NB4 (cell line): Measurements from ENCODE around the gene DYSF.
A peak's percentile ranks its signal among the peaks of the same experiment; 100 is the strongest.
"Not testable (repeated sequence)": the region's sequence is repeated elsewhere in the genome, so short reads cannot be mapped to it uniquely, and the experiment has no call there.

ENCODE experiments used
- DNase-seq: peaks from one replicate; pipeline ENCODE4 v3.0.0; 2010; ENCODE audit warnings: low read depth
- H3K4me3 ChIP-seq: one replicate; pipeline ENCODE4 v1.5.1; 2011; ENCODE audit warnings: mild to moderate bottlenecking, low read depth, low read length, moderate library complexity
- CTCF ChIP-seq: IDR thresholded peaks from one replicate; pipeline ENCODE4 v1.5.1; 2012; ENCODE audit warnings: low read depth, low read length
- MYC ChIP-seq: IDR thresholded peaks from 2 replicates; pipeline ENCODE4 v1.6.1; 2011; ENCODE audit warnings: low read depth, low read length
- POLR2A ChIP-seq: IDR thresholded peaks from 2 replicates; pipeline ENCODE4 v1.6.1; 2011; ENCODE audit warnings: mild to moderate bottlenecking; ENCODE audit not compliant: insufficient read length; ENCODE audit errors: extremely low read depth
- TF ChIP-seq, protein P1 (sequence below): IDR thresholded peaks from 2 replicates; pipeline ENCODE4 v1.6.1; 2011; ENCODE audit warnings: low read depth, low read length

The DYSF gene

DNA sequence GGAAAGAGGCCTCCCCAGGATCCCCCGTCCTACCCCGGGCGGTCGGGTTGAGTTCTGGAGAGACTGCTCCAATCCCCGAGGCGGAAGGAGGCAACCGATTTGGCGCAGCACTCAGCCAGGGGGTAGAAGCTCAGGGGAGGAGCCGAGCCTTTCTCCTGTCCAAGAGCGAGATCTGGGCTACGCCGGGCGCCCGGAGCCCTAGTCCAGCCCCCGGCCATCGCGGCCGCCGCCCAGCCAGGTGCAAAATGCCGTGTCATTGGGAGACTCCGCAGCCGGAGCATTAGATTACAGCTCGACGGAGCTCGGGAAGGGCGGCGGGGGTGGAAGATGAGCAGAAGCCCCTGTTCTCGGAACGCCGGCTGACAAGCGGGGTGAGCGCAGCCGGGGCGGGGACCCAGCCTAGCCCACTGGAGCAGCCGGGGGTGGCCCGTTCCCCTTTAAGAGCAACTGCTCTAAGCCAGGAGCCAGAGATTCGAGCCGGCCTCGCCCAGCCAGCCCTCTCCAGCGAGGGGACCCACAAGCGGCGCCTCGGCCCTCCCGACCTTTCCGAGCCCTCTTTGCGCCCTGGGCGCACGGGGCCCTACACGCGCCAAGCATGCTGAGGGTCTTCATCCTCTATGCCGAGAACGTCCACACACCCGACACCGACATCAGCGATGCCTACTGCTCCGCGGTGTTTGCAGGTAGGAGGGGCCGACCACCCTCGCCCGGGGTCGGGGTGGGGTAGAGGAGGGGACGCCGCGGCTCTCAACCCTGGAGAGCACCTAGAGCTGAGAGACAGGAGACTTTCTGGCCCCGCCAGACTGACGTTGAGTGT is at the start of gene DYSF:
Gene DYSF, plus strand, starts transcription at position 158 of the 817 bp plus-strand sequence.
- peak within 1 kb of the TSS; percentile 68 for H3K4me3 ChIP-seq
- TF ChIP-seq, protein P1, sequence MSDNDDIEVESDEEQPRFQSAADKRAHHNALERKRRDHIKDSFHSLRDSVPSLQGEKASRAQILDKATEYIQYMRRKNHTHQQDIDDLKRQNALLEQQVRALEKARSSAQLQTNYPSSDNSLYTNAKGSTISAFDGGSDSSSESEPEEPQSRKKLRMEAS = no peak
- TF ChIP-seq CTCF = no peak
- no peak for TF ChIP-seq POLR2A
- no peak for TF ChIP-seq MYC
- DNase-seq = peak; percentile 83

GRCh38 chr2:71409611-71410010 is 43.8 kb upstream of the DYSF start:
- TF ChIP-seq MYC (no peak), POLR2A (no peak)
- DNase-seq = no peak

GRCh38 chr2:71410696-71411095 is 42.7 kb upstream of the DYSF start:
- no peak for DNase-seq
- TF ChIP-seq MYC (no peak), CTCF (no peak), POLR2A (no peak)
- TF ChIP-seq, protein P1 = no peak
- H3K4me3 ChIP-seq = no peak overlapping the region

More at GRCh38 chr2:71409611-71410010, 43.8 kb upstream of the DYSF start:
- no peak overlapping the region for H3K4me3 ChIP-seq

DNA sequence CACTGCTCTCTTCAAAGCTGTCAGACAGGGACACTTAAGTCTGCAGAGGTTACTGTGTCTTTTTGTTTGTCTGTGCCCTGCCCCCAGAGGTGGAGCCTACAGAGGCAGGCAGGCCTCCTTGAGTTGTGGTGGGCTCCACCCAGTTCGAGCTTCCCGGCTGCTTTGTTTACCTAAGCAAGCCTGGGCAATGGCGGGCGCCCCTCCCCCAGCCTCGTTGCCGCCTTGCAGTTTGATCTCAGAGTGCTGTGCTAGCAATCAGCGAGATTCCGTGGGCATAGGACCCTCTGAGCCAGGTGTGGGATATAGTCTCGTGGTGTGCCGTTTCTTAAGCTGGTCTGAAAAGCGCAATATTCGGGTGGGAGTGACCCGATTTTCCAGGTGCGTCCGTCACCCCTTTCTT is 36.5 kb upstream of the DYSF start:
- not testable (repeated sequence) for H3K4me3 ChIP-seq

DNA sequence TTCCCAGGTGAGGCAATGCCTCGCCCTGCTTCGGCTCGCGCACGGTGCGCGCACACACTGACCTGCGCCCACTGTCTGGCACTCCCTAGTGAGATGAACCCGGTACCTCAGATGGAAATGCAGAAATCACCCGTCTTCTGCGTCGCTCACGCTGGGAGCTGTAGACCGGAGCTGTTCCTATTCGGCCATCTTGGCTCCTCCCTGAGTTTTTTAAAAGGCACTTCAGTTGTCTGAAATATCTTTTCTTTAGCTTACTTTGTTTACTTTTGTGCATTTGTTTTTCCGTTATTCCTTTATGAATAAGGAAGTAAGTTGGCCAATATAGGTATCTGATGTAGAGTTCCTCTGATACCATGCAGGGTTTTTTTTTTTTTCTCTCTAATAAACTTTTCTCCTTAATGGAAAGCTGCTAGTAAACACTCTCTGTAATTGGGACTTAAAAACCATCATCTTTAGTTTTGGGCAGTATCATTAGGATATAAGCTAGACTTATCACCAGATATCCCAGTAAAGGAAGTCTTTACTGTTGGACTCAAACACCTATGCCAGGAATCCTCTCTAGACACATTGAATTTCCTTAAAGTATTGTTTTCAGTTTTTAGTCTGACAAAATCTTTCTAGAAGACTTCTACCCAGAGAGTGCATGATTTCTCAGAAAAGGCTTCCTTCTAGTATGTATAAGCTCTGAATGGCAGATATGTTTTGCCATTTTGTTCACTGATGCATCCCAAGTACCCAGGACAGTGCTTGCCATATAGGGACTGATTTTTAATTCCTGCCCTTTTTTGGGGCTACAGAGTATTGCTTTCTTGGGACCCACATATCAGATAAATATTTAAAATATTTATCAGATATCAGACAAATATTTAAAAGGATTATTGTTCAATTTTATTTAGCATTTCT is 35.8 kb upstream of the DYSF start:
- no peak for DNase-seq
- no peak for TF ChIP-seq POLR2A
- TF ChIP-seq MYC = no peak
- no peak for TF ChIP-seq CTCF
- TF ChIP-seq, protein P1 = no peak
- no peak overlapping the region for H3K4me3 ChIP-seq

More for the DNA sequence above, 36.5 kb upstream of the DYSF start:
- not testable (repeated sequence) for DNase-seq

- no peak for DNase-seq
- no peak for TF ChIP-seq MYC
- no peak overlapping the region for H3K4me3 ChIP-seq
Measured at GRCh38 chr2:71419145-71419544, 34.2 kb upstream of the DYSF start.

DNA sequence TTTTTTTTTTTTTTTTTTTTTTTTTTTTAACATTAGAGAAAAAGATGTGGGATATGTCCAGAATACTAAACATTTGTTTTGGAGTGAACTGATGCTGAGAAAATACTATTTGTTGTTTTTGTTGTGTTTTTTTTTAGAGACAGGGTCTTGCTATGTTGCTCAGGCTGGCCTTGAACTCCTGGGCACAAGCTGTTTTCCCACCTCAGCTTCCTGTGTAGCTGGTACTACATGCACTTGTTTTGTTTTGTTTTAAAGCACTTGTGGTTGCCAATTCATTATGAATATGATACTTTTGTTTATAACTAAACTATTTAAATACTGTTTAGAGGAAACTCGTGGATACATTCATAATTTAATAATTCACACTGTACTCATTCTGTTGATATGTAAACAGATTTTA is 33.4 kb upstream of the DYSF start:
- TF ChIP-seq, protein P1 = no peak
- TF ChIP-seq POLR2A (no peak), MYC (no peak)
- DNase-seq = no peak
- H3K4me3 ChIP-seq = no peak overlapping the region

DNA sequence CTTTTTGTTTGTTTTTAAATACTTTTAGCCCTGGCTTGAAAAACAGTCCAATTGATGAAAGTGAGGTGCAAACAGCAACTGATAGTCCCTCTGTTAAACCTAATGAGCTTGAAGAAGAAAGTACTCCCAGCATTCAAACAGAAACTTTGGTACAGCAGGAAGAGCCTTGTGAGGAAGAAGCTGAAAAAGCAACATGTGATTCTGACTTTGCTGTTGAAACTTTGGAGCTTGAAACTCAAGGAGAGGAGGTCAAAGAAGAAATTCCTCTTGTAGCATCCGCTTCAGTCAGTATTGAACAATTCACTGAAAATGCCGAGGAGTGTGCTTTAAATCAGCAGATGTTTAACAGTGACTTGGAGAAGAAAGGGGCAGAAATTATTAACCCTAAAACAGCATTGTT is 30.6 kb upstream of the DYSF start:
- DNase-seq = no peak
- TF ChIP-seq MYC (no peak), POLR2A (no peak), CTCF (no peak)
- TF ChIP-seq, protein P1 = no peak
- no peak overlapping the region for H3K4me3 ChIP-seq
